Adrenal gland (tissue), 12 donors: ENCODE results near the gene PLA2G4B. TPM values are rescaled to one million over a fixed set of nuclear protein-coding genes. Genes with fewer than 3 reads are reported as not detected.

Experiments used
- DNase-seq, 7 donors: peaks; one replicate each; pipeline ENCODE4 v3.0.0-alpha.2; 2019 to 2020
- H3K27ac ChIP-seq, 5 donors: fragments of 200-600 bp; sonication (generic) in 4 of 5; 1 replicate in 3 of 5; 2 replicates in 2 of 5; pipeline versions ENCODE4 v1.5.1 to v1.8.0; 2016 to 2020; ENCODE audit warnings: mild to moderate bottlenecking in 1 of 5
- H3K27me3 ChIP-seq: fragments of 200-600 bp; 2 replicates; pipeline ENCODE4 v1.8.0; 2021
- H3K36me3 ChIP-seq, 2 donors: fragments of 200-600 bp; replicated peaks in 1 of 2; 1 replicate in 1 of 2; 2 replicates in 1 of 2; pipeline versions ENCODE4 v1.5.1 to v1.8.0; 2018 to 2022
- H3K4me1 ChIP-seq, 2 donors: fragments of 200-600 bp; replicated peaks in 1 of 2; 1 replicate in 1 of 2; 2 replicates in 1 of 2; pipeline versions ENCODE4 v1.5.1 to v1.8.0; 2018 to 2021
- H3K4me3 ChIP-seq, 4 donors: fragments of 200-600 bp; sonication (generic) in 3 of 4; one replicate each; pipeline ENCODE4 v1.5.1; 2016 to 2018
- H3K9me3 ChIP-seq, 3 donors: fragments of 200-600 bp; sonication (generic) in 1 of 3; replicated peaks in 1 of 3; 1 replicate in 2 of 3; 2 replicates in 1 of 3; pipeline versions ENCODE4 v1.5.1 to v1.8.0; 2016 to 2021
- POLR2A ChIP-seq, 2 donors: fragments of 450-650 bp; IDR thresholded peaks; one replicate each; pipeline ENCODE4 v1.6.1; 2017; ENCODE audit warnings: antibody characterized with exemption in 2 of 2, mild to moderate bottlenecking in 2 of 2, moderate library complexity in 1 of 2
- WGBS, 4 donors: extraction: QIAGEN DNeasy Blood & Tissue Kit in 2 of 4; methylation state at CpG; one replicate each; pipeline versions ENCODE4 v1.1.5 to v1.1.7; 2013 to 2017; 5-methylcytosine and 5-hydroxymethylcytosine counted together
- intact Hi-C, 2 donors: fragments of 100-400 bp; cut with DNase I; formaldehyde crosslinking; loops; one replicate each; pipeline versions ENCODE4 v1.14.1 to v1.15.0; 2022 to 2023
- polyA plus RNA-seq, 3 donors: library from polyadenylated mRNA; stranded (reverse); fragments of 200-250 nt in 2 of 3; fragments of 350-450 nt in 1 of 3; fragmentation: Illumina TruSeq in 1 of 3; extraction: RNeasy Lipid Tissue Mini Kit (QIAGEN cat#74804) in 1 of 3; gene quantifications; one replicate each; pipeline ENCODE4 v1.2.3, GENCODE V29; 2013 to 2014
- total RNA-seq, 9 donors: library from RNA; depleted of rRNA in 4 of 9; stranded (reverse); fragments of >200 nt in 4 of 9; fragments of 120-200 nt in 1 of 9; fragmentation: NEBNext Ultra II Directional in 1 of 9; extraction: Animal tissue kit (Norgen Biotek cat#: 25700) in 1 of 9; gene quantifications; one replicate each; pipeline versions ENCODE4 v1.1.0 to v1.2.4, GENCODE V29; 2013 to 2023
- TF ChIP-seq, protein P1 (sequence below), 6 experiments: fragments of 450-650 bp in 4 of 6; fragments of 200-600 bp in 2 of 6; sonication (generic) in 1 of 6; IDR thresholded peaks; 1 replicate in 5 of 6; 2 replicates in 1 of 6; pipeline versions ENCODE4 v1.5.1 to v1.8.0; 2016 to 2021; ENCODE audit warnings: antibody characterized with exemption in 6 of 6, mild to moderate bottlenecking in 2 of 6, moderate library complexity in 1 of 6
- donor health status: healthy with polysubstance abuse.
- donor health status: Bipolar disorder and iron deficiency.
- donor health status: DM: yes; HTN: yes; CAD: no.
- donor health status: DM: no; HTN: no; CAD: no.
- donor health status: DM: no; HTN: no; CAD: no.
- donor health status: DM: yes; HTN: yes; CAD: no.

PLA2G4B gene
- total and polyA plus RNA-seq, 12 donors = 0.35 to 26.4 (median 4.9) TPM

DNA sequence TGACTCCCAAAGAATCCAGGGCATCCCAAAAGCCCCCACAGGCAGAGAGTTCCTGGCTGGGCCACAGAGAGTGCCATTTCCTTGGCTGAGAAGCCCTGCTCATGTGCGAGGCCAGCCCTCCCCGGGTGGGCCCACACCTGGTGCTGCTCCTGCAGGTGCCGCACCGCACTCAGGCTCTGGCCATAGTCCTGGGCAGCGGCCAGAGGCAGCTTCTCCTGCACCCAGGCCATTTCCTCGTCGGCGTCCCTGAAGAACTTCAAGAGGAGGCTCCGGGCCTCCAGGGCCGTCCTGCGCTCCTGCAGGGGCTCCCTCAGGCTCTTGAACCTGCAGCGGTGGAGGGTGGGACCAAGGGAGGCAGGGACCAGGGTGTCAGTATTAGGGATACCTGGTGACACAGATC, 18.1 kb downstream of the PLA2G4B start:
- no peaks in the 10 kb centered on the region for H3K36me3 ChIP-seq
- intact Hi-C loops = no loop called here
- 91 to 100% (median 95%) methylated on average over 8 to 12 of the region's 12 CpGs for WGBS, 4 donors
- H3K9me3 ChIP-seq = no peaks in the 10 kb centered on the region
- TF ChIP-seq POLR2A (IDR thresholded peaks at IDR 0.05) = no peak
- TF ChIP-seq, protein P1, sequence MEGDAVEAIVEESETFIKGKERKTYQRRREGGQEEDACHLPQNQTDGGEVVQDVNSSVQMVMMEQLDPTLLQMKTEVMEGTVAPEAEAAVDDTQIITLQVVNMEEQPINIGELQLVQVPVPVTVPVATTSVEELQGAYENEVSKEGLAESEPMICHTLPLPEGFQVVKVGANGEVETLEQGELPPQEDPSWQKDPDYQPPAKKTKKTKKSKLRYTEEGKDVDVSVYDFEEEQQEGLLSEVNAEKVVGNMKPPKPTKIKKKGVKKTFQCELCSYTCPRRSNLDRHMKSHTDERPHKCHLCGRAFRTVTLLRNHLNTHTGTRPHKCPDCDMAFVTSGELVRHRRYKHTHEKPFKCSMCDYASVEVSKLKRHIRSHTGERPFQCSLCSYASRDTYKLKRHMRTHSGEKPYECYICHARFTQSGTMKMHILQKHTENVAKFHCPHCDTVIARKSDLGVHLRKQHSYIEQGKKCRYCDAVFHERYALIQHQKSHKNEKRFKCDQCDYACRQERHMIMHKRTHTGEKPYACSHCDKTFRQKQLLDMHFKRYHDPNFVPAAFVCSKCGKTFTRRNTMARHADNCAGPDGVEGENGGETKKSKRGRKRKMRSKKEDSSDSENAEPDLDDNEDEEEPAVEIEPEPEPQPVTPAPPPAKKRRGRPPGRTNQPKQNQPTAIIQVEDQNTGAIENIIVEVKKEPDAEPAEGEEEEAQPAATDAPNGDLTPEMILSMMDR (IDR thresholded peaks at IDR 0.05) = no peak
- no peaks in the 10 kb centered on the region for H3K4me1 ChIP-seq
- DNase-seq = no peak
- H3K27ac ChIP-seq = no peak overlapping the region
- no peak overlapping the region for H3K4me3 ChIP-seq
- H3K27me3 ChIP-seq = no peaks in the 10 kb centered on the region

DNA sequence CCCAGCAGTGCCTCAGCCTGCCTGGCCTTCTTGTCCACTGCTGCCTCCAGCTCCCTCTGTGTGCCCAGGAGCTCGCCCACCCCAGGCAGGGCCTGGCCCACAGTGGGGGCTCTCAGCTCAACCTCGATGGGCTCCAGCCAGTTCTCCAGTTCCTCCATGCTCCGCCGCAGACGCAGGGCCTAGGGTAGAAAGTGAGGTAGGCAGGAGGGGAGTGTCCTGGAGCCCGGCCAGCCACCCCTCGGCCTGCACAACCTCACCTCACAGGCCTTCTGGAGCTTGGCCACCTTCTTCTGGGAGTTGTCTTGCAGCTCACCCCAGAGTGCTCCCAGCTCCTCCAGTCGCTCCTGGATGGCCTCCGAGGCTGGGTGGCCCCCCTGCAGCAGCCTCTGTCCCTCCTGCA, 18.7 kb downstream of the PLA2G4B start:
- H3K4me1 ChIP-seq = no peaks in the 10 kb centered on the region
- no peaks in the 10 kb centered on the region for H3K36me3 ChIP-seq
- intact Hi-C loops = no loop called here
- no peak overlapping the region for H3K4me3 ChIP-seq
- TF ChIP-seq POLR2A (IDR thresholded peaks at IDR 0.05) = no peak
- TF ChIP-seq, protein P1 (IDR thresholded peaks at IDR 0.05) = no peak
- H3K27ac ChIP-seq = no peak overlapping the region
- no peak for DNase-seq
- H3K27me3 ChIP-seq = no peaks in the 10 kb centered on the region
- H3K9me3 ChIP-seq = no peaks in the 10 kb centered on the region
- WGBS, 4 donors = 84 to 93% (median 90%) methylated on average over 3 to 9 of the region's 9 CpGs

- DNase-seq = no peak
- no peaks in the 10 kb centered on the region for H3K27me3 ChIP-seq
- intact Hi-C loops = no loop called here
- H3K9me3 ChIP-seq = no peaks in the 10 kb centered on the region
- TF ChIP-seq POLR2A (IDR thresholded peaks at IDR 0.05) = no peak
- TF ChIP-seq, protein P1 (IDR thresholded peaks at IDR 0.05) = no peak
- no peak overlapping the region for H3K4me3 ChIP-seq
- H3K4me1 ChIP-seq = no peaks in the 10 kb centered on the region
- 90 to 94% (median 91%) methylated on average over 3 to 15 of the region's 15 CpGs for WGBS, 4 donors
- H3K36me3 ChIP-seq = no peaks in the 10 kb centered on the region
- H3K27ac ChIP-seq = no peak overlapping the region
Observed at GRCh38 chr15:41858756-41859155, 20.1 kb downstream of the PLA2G4B start.

DNA sequence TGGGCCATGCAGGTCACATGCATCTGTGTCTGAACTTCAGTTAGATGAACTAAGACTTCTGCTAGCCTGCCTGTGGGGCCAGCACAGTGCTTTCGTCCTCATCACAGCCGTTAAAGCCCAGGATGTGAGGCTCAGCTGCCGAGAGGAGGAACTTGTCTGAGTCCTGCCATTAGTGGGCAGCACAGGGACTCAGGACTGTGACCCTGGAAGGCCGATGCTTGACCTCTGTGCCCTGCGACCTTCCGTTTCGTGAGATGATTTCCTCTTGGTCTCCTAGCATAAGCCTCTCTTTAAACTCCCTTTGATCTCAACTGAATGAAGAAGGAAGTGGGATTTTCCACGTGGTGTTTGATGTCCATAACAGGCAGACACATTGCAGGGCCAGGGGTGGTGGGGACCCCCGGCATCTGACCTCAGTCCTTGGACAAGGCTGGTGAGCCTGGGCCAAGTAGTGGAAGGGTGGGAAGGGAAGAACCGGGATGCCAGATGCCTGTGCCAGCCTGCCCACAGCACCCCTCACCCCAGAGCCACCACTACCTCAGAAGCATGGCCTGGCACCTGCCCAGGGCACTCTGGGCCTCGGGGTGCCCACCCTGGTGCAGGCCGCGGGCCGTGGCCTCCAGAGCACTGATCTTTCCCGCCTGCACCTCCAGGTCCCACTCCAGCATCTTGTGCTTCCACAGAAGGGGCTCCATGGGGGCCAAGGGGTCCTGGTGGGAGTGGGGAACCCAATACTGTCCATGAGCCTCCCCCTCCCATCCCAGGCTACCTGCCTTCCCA, 21.6 kb downstream of the PLA2G4B start:
- Histone ChIP-seq H3K4me1 (no peaks in the 10 kb centered on the region), H3K27me3 (no peaks in the 10 kb centered on the region), H3K36me3 (no peaks in the 10 kb centered on the region), H3K4me3 (no peak overlapping the region), H3K27ac (no peak overlapping the region), H3K9me3 (no peaks in the 10 kb centered on the region)
- intact Hi-C loops = no loop called here
- TF ChIP-seq, protein P1 (IDR thresholded peaks at IDR 0.05) = peak in 1 of 6 experiments; percentile 10
- no peak for TF ChIP-seq POLR2A (IDR thresholded peaks at IDR 0.05)
- peak in 2 of 7 donors; percentile 23 to 59 for DNase-seq
- WGBS, 4 donors = 33 to 68% (median 64%) methylated on average over 6 to 15 of the region's 15 CpGs
